NK-92 (cell line): ENCODE measurements around the gene ZNF618.
"Not testable (repeated sequence)": the region's sequence is repeated elsewhere in the genome, so short reads cannot be mapped to it uniquely, and the experiment has no call there.

Experiments used
- DNase-seq: peaks from one replicate; lab custom pipeline; 2025; ENCODE audit not compliant: unreplicated experiment; lab: John Stamatoyannopoulos, UW

ZNF618 gene

DNA sequence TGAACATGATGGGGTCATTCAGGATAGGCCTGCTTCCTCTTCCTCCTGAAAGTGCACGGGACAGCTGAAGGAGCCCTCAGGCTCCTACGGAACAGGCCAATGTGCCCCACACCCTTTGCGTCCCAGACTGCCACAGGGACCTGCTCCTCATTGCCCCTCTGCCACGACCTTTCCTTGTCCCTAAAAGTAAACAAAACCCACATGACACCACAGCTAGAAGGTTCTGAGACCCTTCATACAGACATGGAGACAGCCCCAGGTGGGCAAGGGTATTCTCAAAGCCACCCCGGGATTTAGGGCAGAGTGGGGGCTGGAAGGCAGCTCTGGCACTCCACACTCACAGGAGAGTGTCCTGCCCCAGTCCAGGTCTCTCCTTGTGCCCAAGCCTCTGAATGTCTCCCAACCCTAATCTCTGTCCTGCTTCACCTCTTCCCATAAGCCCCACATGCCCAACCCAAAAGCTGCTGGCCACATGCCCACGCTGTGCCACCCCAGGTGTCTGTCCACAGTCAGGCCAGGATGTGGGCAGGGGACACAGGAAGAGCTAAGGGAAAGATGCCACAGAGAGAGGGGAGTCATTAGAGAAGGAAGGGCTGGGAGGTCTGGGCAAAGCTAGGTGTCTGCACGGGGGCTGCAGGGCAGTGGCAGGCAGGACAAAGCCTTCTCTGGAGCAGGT, 201.2 kb downstream of the ZNF618 start:
- DNase-seq: no peak

DNA sequence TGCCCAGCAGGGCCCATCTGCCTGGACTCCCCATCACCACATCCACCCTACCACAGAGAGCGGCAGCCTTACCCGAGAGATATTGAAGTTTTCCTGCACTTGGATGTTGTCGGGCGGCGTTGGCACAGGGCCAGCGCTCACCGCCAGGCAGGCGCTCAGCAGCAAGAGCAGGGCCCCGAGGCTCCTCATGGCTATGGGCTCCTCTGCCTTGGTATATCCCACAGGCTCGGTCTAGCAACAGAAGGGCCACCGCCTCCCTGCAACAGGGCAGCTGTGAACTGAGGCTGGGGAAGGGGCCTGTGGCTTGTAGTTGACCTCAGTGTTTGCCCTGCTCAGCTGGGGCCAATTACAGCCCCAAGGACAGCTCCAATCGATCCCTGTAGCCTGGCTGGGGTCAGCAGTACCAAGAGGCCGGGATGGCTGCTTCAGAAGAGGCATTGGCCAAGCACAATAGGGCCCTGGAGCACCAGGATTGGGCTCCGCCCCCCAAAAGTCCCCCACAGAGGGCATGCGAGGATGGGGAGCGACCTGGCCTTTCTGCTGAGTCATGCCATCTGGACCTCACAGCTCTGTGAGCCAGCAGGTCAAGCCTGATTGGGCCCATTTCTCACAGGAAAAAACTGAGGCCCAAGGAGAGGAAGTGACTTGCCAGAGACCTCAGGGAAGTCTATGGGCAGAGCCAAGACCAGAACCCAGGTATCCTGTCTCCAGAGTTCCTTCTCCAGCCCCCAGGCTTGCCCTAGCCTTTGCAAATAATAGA, 202.1 kb downstream of the ZNF618 start, which contains the start of gene AMBP:
Gene AMBP, minus strand, starts transcription at position 280 of the 760 bp plus-strand sequence. Its CDS starts 91 bp downstream, at position 189.
- DNase-seq: no peak

- DNase-seq: no peak
Observed at GRCh38 chr9:114078781-114079156, 202.7 kb downstream of the ZNF618 start.

DNA sequence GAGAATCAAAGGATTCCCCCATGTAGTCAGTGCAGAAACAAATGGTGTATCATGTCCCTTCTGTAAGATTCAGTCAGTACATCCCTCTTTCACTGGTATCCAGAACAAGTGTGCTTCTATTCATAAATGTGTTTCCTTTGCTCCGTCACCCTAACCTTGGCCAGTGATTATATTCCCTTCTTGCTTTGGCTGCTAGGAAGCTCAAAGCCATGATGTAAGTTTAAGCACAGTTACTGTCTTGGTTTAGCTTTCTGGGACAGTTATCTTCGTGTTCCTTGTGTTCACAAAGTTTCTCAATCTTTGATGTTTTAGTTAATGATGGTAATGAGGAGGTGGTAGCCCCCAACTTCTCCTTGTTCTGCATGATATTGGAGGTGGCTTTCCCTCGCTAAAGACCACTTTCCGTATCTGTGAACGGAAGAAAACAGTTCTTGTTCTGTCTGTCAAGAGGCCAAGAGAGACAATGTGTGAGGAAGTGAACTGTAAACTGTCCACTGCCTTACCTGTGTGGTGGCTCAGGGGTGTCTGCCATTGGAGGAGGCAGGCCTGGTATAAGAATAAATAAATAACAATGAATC, 204.2 kb downstream of the ZNF618 start:
- DNase-seq: no peak

GRCh38 chr9:114080773-114081440, 204.8 kb downstream of the ZNF618 start:
- DNase-seq: no peak

GRCh38 chr9:114081441-114082016, 205.4 kb downstream of the ZNF618 start:
- DNase-seq: no peak

GRCh38 chr9:114082017-114082762, 206.1 kb downstream of the ZNF618 start:
- DNase-seq: no peak

- not testable (repeated sequence) for DNase-seq
Observed at GRCh38 chr9:114082763-114083412, 206.8 kb downstream of the ZNF618 start.

GRCh38 chr9:114083666-114084065, 207.6 kb downstream of the ZNF618 start:
- DNase-seq: no peak

DNA sequence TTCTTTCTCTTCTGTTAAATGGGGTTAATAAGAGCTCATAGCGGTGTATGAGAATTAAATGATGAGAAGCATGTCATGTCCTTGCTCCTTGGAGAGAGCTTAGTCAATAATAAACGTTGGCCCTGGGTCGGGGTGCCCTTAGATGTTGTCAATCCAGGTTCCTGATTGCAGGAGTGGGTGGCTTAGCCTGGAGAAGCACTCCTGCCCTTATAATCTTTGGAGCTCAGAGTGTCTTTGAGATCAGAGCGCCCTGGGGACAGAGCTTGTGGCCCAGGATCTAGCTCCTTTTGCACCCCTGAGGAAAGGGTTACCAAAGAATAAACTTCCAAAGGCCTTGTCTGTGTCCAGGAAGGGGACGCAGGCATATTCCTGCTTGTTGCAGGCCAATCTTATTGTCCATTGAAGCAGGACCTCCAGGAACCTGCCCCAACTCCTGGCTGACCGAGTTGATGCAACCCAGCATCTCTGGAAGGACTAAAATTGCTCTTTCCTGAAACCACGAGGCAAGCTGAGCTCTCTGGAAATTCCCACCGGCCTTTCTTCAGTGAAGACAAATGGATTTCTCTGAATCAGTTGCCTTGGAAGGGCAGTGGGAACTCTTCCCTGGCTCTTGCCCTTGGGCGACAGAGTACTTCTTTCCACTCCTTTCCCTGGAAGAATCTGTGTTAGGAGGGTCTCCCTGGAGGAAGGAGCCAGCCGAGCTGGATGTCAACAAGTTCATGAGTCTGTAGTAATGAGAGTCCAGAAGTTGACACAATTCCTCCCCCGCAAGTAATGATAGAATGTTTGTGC, 208.4 kb downstream of the ZNF618 start:
- DNase-seq: no peak

DNA sequence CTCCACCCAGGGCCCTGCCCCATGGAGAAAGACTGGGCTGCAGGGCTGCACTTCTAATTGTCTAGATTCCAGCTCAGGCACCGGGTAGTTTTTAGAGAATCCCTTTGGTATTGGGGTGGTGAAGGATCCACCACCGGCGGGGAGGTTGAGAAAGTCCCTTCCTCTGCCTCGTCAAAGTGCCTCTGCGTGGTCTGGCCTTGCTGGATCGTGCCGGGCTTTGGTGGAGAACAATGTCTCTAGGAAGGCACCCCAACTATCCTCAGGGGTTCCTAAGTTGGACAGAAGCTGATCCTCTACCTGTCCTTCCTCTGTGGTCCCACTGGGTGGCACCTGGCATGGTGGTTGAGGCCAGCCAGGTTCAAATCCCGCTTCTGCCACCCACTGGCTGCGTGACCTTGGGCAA, 209.3 kb downstream of the ZNF618 start:
- DNase-seq: no peak

- DNase-seq: no peak
Observed at GRCh38 chr9:114086009-114086408, 209.9 kb downstream of the ZNF618 start.

DNA sequence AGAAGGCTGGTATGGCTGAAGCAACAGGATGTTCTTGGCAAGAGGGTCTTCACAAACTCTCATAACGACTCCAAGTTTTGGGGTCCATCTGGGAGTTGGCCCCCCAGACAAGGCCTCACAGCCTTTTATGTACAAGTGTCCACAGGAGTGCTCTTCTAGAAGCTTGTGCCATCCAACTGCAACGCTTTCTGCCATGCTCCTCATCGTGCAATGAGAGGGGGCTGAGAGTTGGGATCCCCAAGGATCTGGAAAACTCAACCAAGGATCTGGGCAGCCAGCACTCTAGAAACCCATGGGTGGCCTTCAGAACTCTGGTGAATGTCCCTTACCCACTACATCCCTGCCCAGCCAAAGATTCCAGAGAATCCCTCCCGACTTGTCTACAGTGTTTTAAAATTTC, 210.5 kb downstream of the ZNF618 start:
- no peak for DNase-seq

DNA sequence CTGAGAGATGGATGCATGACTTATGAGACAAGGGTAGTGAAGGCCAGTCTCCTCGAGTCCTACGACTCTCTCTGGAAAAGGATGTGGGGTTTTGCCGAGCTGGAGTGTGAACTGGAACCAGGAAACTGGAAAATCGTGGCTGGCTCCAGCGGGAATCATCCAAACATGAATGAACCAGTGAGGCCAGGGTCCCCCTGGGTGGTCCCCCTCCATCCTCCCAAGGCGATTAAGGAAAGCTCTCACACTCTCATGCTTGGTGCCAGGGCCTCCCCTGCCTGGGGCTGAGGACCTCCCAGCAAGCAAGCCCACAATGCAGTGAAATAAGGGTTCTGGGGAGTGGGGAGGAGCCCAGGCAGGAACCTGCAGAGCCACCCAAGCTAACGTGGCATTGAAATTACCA, 211.6 kb downstream of the ZNF618 start:
- no peak for DNase-seq

GRCh38 chr9:114088571-114089170, 212.6 kb downstream of the ZNF618 start:
- DNase-seq: no peak

GRCh38 chr9:114089206-114089840, 213.2 kb downstream of the ZNF618 start:
- DNase-seq: no peak

DNA sequence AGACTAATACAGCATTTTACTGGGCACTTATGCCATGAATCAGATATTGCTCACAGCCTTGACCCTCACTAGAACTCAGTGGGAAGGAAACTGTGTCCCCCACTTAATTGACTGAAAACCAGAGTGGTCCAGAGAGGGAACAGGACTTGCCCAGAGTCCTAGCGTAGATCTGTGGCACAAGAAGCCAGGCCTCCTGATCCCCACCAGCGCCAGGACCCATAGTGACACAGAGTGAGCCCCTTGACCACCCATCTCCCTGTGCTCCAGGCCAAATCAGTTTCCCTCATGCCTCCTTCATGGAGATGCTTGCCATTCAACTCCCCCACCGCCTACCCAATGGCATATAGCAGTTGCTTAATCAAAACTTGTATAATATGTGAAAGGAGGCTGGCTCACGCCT, 214.7 kb downstream of the ZNF618 start:
- no peak for DNase-seq

- DNase-seq: no peak
Observed at GRCh38 chr9:114091711-114092110, 215.6 kb downstream of the ZNF618 start.
